Esophagus muscularis mucosa (tissue), 4 donors: ENCODE data around the gene SH2D2A. TPM values are rescaled to one million over a fixed set of nuclear protein-coding genes. Genes with fewer than 3 reads are reported as not detected.

Experiments
- DNase-seq: peaks from one replicate; pipeline ENCODE4 v3.0.0-alpha.2; 2017; ENCODE audit errors: extremely low spot score
- H3K27ac ChIP-seq, 4 donors: fragments of 200-600 bp; sonication (generic); replicated peaks in 1 of 4; 1 replicate in 3 of 4; 2 replicates in 1 of 4; pipeline ENCODE4 v1.5.1; 2016 to 2019; ENCODE audit warnings: mild to moderate bottlenecking in 1 of 4
- H3K27me3 ChIP-seq, 4 donors: fragments of 200-600 bp; sonication (generic); one replicate each; pipeline versions ENCODE4 v1.5.1 to v1.6.0; 2016 to 2019
- H3K36me3 ChIP-seq, 4 donors: fragments of 200-600 bp; sonication (generic); one replicate each; pipeline ENCODE4 v1.5.1; 2016 to 2019
- H3K4me1 ChIP-seq, 4 donors: fragments of 200-600 bp; sonication (generic); one replicate each; pipeline ENCODE4 v1.5.1; 2016 to 2019
- H3K4me3 ChIP-seq, 4 donors: fragments of 200-600 bp; sonication (generic); 1 replicate in 2 of 4; 2 replicates in 2 of 4; pipeline ENCODE4 v1.5.1; 2016 to 2019; ENCODE audit warnings: mild to moderate bottlenecking in 4 of 4, moderate library complexity in 1 of 4
- H3K9me3 ChIP-seq, 4 donors: fragments of 200-600 bp; sonication (generic); 1 replicate in 3 of 4; 2 replicates in 1 of 4; pipeline ENCODE4 v1.5.1; 2016 to 2019
- EP300 ChIP-seq: sonication (generic); formaldehyde crosslinking; IDR thresholded peaks from one replicate; pipeline ENCODE4 v1.6.1; 2017; ENCODE audit warnings: antibody characterized with exemption
- POLR2A ChIP-seq: fragments of 450-650 bp; IDR thresholded peaks from one replicate; pipeline ENCODE4 v1.6.1; 2017; ENCODE audit warnings: antibody characterized with exemption, moderate library complexity, mild to moderate bottlenecking, low read depth
- POLR2AphosphoS5 ChIP-seq, 2 donors: sonication (generic); formaldehyde crosslinking; IDR thresholded peaks; one replicate each; pipeline ENCODE4 v1.6.1; 2017; ENCODE audit warnings: antibody characterized with exemption in 2 of 2
- WGBS: methylation state at CpG from one replicate; pipeline ENCODE4 v1.1.5; 2018; 5-methylcytosine and 5-hydroxymethylcytosine counted together
- intact Hi-C: fragments of 100-400 bp; cut with DNase I; formaldehyde crosslinking; loops from one replicate; pipeline ENCODE4 v1.15.1; 2023
- total RNA-seq, 4 donors: library from RNA; depleted of rRNA; stranded (reverse); fragments of >200 nt; gene quantifications; one replicate each; pipeline versions ENCODE4 v1.1.0 to v1.2.1, GENCODE V29; 2016
- TF ChIP-seq, protein P1 (sequence below), 3 experiments: fragments of 200-600 bp in 2 of 3; fragments of 450-650 bp in 1 of 3; sonication (generic) in 2 of 3; IDR thresholded peaks; one replicate each; pipeline ENCODE4 v1.5.1; 2017 to 2019; ENCODE audit warnings: antibody characterized with exemption in 3 of 3, mild to moderate bottlenecking in 2 of 3, moderate library complexity in 1 of 3

SH2D2A gene
- total RNA-seq, 4 donors from 2014 or later = 0.83 to 2.7 (median 0.84) TPM; not detected in 1

- intact Hi-C loops = no loop called here
- Histone ChIP-seq H3K4me1 (no peaks in the 10 kb centered on the region), H3K36me3 (no peaks in the 10 kb centered on the region), H3K9me3 (no peaks in the 10 kb centered on the region), H3K27me3 (peaks cover 0 to 58% (median 0%) of the 10 kb centered on the region in 4 donors), H3K27ac (no peak overlapping the region), H3K4me3 (no peak overlapping the region)
- TF ChIP-seq POLR2AphosphoS5 (IDR thresholded peaks at IDR 0.05) = no peak
- TF ChIP-seq EP300 = no peak
- TF ChIP-seq POLR2A = no peak
- DNase-seq = no peak
- 78% methylated on average over 5 of the region's 5 CpGs for WGBS
These were observed 15.8 kb upstream of the SH2D2A start for GRCh38 chr1:156832434-156832833.

DNA sequence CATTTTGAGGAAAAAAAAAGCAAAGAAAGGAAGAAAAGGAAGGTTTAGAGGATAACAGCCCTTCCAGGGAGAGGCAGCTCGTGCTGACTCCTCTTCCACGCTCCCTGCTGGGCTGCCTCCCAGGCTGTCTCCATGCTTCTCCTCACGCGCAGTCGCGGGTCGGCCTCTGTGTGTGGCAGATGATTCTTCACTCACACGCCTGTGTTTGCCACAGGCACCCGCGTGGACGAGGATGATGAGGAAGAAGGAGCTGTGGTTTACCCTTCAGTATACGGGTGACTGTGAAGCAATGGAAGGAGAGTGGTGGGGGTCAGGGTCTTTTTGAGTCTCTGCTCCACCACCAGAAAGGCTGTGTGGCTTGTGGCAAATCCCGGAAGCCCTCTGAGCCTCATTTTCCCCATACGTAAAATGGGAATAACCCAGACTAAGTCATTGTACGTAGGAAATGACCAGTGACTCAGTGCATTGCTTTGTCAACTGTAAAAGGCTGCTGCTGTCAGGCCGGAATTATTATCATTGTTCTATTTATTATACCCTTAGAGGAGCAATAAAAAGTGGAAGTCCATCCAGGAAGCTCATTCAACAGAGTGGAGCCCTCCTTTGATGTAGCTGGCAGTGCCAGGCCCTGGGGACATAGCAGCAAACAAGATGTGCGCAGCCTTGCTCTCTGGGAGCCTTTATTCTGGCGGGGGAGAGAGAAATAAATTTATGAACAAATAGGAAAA, 11.9 kb upstream of the SH2D2A start:
- peaks cover 0 to 32% (median 0%) of the 10 kb centered on the region in 4 donors for H3K27me3 ChIP-seq
- no peak overlapping the region for H3K27ac ChIP-seq
- H3K4me1 ChIP-seq = no peaks in the 10 kb centered on the region
- 70% methylated on average over 18 of the region's 18 CpGs for WGBS
- no peak overlapping the region for H3K4me3 ChIP-seq
- intact Hi-C loops = no loop called here
- DNase-seq = no peak
- no peaks in the 10 kb centered on the region for H3K36me3 ChIP-seq
- no peaks in the 10 kb centered on the region for H3K9me3 ChIP-seq
- TF ChIP-seq, protein P1, sequence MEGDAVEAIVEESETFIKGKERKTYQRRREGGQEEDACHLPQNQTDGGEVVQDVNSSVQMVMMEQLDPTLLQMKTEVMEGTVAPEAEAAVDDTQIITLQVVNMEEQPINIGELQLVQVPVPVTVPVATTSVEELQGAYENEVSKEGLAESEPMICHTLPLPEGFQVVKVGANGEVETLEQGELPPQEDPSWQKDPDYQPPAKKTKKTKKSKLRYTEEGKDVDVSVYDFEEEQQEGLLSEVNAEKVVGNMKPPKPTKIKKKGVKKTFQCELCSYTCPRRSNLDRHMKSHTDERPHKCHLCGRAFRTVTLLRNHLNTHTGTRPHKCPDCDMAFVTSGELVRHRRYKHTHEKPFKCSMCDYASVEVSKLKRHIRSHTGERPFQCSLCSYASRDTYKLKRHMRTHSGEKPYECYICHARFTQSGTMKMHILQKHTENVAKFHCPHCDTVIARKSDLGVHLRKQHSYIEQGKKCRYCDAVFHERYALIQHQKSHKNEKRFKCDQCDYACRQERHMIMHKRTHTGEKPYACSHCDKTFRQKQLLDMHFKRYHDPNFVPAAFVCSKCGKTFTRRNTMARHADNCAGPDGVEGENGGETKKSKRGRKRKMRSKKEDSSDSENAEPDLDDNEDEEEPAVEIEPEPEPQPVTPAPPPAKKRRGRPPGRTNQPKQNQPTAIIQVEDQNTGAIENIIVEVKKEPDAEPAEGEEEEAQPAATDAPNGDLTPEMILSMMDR (IDR thresholded peaks at IDR 0.05) = no peak
- TF ChIP-seq POLR2A (no peak), POLR2AphosphoS5 (IDR thresholded peaks at IDR 0.05) (no peak), EP300 (no peak)

DNA sequence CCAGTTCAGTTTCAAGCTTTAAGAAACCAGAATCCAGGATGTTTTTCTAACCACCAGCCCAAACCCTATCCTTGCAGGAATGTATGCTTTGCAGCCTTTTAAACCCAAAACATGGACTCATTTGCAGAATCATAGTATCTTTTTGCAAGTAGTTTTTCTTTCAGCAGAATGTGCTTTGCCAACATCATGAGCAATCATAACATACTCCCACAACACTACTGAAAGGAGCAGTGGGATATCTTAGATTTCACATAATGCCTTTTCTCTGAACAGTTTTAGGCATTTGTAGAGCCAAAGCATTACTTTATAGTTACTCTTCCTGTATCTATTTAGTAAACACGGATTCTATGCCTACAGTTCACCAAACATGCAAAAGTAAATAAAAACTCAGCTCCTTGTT, 10.0 kb upstream of the SH2D2A start:
- intact Hi-C loops = no loop called here
- TF ChIP-seq POLR2AphosphoS5 (IDR thresholded peaks at IDR 0.05) (no peak), EP300 (no peak), POLR2A (no peak)
- TF ChIP-seq, protein P1 (IDR thresholded peaks at IDR 0.05) = no peak
- H3K27ac ChIP-seq = no peak overlapping the region
- no peaks in the 10 kb centered on the region for H3K9me3 ChIP-seq
- WGBS = 68% methylated on average over 1 of the region's 1 CpG
- H3K4me3 ChIP-seq = no peak overlapping the region
- H3K27me3 ChIP-seq = peaks cover 0 to 20% (median 0%) of the 10 kb centered on the region in 4 donors
- no peaks in the 10 kb centered on the region for H3K36me3 ChIP-seq
- no peaks in the 10 kb centered on the region for H3K4me1 ChIP-seq
- DNase-seq = no peak

DNA sequence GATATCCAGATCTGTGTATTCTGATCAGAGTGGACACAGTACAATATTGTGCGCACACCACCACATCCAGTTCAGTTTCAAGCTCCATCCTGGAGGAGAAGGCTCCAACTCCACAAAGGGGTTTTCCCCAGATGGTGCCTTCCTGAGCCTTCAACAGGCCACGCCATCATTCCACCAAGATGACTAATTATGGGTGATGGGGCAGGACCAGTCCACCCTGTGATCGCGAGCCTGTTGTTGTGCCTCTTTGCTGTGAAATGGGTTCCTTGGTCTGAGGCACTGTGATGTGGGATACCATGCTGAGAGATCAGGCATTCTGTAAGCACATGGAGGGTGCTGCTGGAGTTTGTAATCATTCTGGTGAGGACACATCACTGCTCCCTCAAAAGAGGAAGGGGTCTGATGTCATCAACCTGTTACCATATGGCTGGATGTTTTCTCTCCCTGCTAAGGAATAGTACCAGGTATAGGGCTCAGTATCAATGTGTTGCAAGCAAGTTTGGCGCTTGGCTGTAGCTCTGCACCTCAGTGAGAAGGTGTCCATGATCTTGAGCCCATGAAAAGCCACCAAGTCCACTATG, 6.7 kb upstream of the SH2D2A start:
- H3K36me3 ChIP-seq = no peaks in the 10 kb centered on the region
- H3K27me3 ChIP-seq = no peaks in the 10 kb centered on the region
- no peaks in the 10 kb centered on the region for H3K9me3 ChIP-seq
- DNase-seq = no peak
- H3K4me1 ChIP-seq = no peaks in the 10 kb centered on the region
- intact Hi-C loops = no loop called here
- H3K4me3 ChIP-seq = no peak overlapping the region
- 94% methylated on average over 4 of the region's 5 CpGs for WGBS
- no peak overlapping the region for H3K27ac ChIP-seq
- TF ChIP-seq POLR2AphosphoS5 (IDR thresholded peaks at IDR 0.05) = no peak
- no peak for TF ChIP-seq EP300
- TF ChIP-seq, protein P1 (IDR thresholded peaks at IDR 0.05) = no peak
- no peak for TF ChIP-seq POLR2A

GRCh38 chr1:156822680-156823079, 6.0 kb upstream of the SH2D2A start:
- Histone ChIP-seq H3K27ac (no peak overlapping the region), H3K4me3 (no peak overlapping the region), H3K36me3 (no peaks in the 10 kb centered on the region), H3K4me1 (no peaks in the 10 kb centered on the region), H3K27me3 (no peaks in the 10 kb centered on the region), H3K9me3 (no peaks in the 10 kb centered on the region)
- intact Hi-C loops = no loop called here
- TF ChIP-seq POLR2A (no peak), EP300 (no peak), POLR2AphosphoS5 (IDR thresholded peaks at IDR 0.05) (no peak)
- TF ChIP-seq, protein P1 (IDR thresholded peaks at IDR 0.05) = no peak
- WGBS = 80% methylated on average over 1 of the region's 1 CpG
- DNase-seq = no peak
